HG03575 (cell line): ENCODE results near the gene INPP5K.
"Not testable (repeated sequence)": the region's sequence is repeated elsewhere in the genome, so short reads cannot be mapped to it uniquely, and the experiment has no call there.

Experiments used
- ATAC-seq: cut with Tn5 transposase; IDR thresholded peaks from one replicate; pipeline ENCODE4 v1.9.1; 2021; ENCODE audit not compliant: unreplicated experiment, insufficient number of reproducible peaks, low FRiP score; ENCODE audit errors: extremely low read depth

The INPP5K gene

DNA sequence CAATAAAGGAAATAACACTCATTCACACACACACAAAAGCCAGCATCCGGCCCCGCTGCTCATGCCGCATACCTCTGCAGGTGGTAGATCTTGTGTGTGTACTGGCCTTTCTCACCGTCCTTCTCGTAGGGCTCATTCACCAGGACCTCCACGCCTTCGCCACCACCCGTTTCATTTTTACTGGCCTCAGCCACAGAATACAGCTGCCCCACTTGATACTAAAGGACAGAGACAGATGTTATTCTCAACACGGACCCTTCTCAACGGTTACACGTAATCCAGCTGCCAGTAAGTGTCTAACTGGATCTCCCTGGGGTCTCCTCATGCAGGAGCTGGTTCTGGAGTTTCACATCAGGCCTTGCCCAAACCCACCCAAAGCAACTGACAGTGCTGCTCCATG is 36.5 kb upstream of the INPP5K start:
- no peak for ATAC-seq

DNA sequence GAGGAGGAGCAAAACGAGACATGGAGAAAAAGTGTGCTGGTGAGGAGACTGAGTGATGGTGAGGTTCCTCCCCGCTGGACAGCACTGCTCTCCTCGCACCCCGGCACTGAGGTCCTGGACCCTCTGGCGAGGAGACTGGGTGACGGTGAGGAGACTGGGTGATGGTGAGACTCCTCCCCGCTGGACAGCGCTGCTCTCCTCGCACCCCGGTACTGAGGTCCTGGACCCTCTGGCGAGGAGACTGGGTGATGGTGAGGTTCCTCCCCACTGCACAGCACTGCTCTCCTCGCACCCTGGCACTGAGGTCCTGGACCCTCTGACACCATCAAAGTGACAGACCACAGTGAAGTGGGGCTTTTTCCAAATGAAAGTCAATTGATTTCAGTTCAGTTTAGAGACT is 35.3 kb upstream of the INPP5K start:
- ATAC-seq, result no peak

DNA sequence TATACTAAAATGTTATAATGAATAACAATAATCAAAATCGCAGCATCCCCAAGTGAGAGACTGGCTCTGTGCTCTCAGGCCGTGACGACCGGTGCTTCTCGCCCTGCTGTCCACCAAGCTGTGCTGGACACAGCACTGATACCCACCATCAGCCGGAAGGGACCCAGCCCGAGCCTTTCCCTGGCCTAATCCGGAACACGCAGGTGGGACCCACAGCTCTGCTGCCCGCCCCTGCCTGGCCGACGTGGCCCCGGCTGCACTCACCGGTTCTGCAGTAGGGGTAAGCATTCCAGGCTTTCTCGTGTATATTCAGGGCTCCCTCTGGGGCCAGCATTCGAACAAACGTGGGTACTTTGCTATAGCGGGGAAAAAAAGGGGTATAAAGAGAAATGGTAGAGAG is 31.6 kb upstream of the INPP5K start:
- no peak for ATAC-seq

DNA sequence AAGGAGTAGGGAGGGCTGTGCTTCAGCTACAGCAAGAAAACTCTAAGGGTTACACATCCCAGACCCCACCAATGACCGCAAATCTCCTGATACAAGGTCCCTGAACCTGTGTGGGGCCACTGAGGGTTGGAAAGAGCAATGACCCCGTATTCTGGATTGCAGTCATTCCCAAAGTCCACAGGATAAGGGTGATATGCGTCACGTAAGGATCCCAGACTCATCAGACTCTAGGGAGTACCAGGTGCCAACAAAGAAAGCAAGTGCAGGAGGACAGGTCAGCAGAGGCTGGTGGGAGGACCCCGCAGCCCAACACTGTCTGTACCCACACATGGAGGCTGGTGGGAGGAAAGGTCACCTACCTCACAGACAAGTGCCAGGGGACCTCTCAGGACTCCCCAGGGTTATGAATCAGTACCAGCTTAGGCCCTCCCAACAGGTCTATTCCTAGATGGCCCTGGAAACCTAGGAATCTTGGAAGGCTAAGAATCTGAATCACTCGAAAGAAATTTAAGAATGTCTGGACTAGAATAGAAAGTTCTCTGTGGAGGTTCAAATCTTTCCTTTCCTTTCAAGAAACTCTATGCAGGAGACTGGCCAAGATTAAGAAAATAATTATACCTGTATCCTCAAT is 30.0 kb upstream of the INPP5K start:
- ATAC-seq, result no peak

DNA sequence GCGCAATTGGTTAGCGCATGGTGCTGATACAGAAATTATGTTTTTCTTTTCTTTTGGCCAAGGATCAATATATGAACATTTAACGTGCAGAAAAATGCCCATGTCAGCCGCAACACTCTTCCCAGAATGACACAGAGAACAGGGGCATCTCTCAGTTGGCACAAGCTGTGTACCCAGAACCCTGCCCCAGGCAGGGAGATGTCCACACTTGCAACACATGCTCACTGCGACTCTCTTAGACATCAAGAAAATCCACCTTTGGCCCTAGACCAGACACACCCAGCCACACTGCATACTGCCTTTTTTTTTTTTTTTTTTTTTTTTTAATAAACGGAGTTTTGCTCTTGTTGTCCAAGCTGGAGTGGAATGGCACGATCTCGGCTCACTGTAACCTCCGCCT is 29.2 kb upstream of the INPP5K start:
- no peak for ATAC-seq

- no peak for ATAC-seq
Observed at GRCh38 chr17:1542316-1542715, 25.9 kb upstream of the INPP5K start.

- ATAC-seq, result no peak
Observed at GRCh38 chr17:1541367-1541904, 25.0 kb upstream of the INPP5K start.

DNA sequence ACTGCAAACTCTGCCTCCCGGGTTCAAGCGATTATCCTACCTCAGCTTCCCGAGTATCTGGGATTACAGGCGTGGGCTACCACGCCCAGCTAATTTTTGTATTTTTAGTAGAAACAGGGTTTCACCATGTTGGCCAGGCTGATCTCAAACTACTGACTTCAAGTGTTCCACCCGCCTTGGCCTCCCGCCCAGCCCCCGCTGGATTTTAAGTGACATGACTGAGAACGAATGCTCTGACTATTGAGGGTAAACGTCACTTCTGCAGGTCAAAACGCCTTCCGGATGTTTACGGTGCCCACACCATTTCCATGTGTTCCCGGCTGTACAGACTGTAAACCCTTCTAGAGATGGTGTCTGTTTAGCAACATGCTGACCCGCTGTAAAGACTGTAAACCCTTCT is 23.4 kb upstream of the INPP5K start:
- ATAC-seq, result no peak

DNA sequence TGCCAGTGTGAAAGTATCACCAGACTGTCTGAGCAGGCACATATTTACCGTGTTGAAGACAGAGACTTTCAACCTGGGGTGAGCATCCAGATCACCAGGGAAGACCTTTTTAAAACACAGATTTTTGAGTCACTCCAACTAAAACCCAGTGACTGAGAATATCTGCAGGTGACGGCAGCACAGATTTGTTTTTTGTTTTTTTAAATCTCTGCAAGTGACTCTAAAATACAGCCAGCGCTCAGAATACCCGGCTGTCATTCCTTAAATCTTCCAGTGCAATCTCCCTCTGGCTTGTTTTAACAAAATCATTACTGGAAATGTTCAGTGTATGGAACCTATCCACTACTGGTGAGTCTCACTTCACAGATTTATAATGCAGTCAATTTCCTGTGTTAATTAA is 19.3 kb upstream of the INPP5K start:
- ATAC-seq, result no peak

- ATAC-seq, result no peak
Observed at GRCh38 chr17:1533661-1534325, 17.4 kb upstream of the INPP5K start.

DNA sequence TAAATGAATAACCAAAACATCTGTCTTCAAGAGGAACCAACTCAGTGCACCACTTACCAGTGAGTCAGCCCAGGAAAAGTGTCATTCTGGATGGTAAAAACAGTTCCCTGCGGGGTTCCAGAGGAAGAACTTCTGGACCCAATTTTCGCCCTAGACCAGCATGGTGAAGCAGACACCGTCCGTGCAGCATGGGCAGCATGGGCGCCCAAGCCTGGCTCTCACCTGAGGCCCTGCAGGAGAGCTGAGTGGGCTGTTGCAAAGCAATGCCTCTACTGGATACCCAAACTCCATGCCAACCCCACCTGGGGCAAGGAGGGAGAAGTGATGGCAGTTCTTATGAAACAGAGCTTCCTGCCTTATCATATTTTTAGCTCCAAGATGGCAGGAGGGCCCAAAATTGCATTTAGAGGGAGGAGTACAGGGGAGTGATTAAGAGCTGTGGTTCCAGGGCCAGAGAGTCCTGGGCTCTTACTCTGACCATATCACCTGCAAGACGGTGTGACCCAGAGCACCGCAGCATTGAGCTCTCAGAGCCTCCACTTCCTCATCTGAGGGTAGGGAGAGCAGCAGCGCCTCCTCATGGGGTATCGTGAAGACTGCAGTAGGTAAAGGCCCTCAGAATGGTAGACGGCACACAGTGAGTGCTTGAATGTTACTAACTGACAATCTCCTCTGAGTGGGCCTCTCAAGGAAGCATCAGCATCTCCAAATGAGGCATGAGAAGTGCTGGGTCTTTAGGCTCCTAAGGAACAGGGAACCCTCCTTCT is 16.6 kb upstream of the INPP5K start:
- ATAC-seq, result no peak

DNA sequence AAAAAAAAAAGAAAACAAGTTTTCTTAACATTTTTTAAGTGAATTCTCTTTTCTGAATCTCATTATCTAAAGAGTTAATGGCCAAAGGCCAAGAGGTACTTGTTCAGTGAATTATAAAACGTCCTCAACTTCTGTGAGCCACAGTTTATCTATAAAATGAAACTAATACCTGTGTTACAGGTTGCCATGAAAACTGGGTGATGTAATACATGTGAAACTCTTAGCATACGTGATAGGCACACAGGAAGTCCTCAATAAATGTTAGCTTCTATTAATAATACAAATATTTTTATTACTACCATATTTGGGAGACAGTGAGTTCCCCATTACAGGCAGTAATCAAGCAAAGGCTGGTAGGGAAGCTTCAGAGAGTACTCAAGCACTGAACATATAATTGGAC is 13.5 kb upstream of the INPP5K start:
- ATAC-seq, result no peak

- not testable (repeated sequence) for ATAC-seq
Observed at GRCh38 chr17:1526876-1527275, 10.5 kb upstream of the INPP5K start.

DNA sequence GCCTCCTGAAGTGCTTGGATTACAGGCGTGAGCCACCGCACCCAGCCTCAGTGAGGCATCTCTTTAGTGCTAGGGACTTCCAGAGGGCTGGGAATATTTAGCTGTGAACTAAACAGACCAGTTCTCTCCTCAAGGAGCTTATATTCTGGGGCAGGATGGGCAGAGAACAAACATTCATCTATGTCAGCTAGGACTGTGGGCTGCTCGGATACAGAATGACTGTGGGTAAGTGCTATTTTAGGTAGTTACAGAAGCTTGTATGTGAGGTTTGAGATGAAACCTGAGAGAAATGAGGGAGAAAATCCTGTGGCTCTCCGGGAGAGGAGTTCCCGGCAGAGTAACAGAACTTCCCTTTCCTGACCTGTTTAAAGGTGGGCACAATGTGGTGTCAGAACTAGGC is 6.2 kb upstream of the INPP5K start:
- ATAC-seq, result no peak

- no peak for ATAC-seq
Observed at GRCh38 chr17:1521086-1521640, 4.8 kb upstream of the INPP5K start.

GRCh38 chr17:1519678-1520077 is 3.3 kb upstream of the INPP5K start:
- no peak for ATAC-seq

GRCh38 chr17:1518410-1518809 is 2.0 kb upstream of the INPP5K start:
- no peak for ATAC-seq

- no peak for ATAC-seq
Observed at GRCh38 chr17:1515640-1516387, 598 bp downstream of the INPP5K start.

DNA sequence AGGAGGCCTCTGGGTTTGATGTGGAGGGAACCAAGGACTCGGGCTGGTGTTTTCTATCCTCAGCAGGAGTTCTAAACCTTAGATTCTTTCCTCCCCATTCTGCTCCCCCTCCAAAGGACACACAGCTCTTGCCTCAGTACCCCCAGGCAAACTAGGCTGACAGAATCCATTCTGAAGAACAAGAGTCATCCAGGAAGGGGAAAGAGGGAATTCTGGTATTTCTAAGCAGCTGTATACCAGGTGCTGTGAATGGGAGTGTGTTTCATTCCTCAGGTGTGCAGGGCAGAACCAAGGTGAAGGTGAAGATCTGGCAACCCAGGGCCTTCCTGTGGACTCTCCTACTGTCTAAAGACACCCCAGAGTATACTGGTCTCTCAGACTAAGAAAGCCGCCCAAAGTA is 4.1 kb downstream of the INPP5K start:
- ATAC-seq, result no peak
